H9 (cell line): Measurements from ENCODE around the gene TRIM42. TPM values are rescaled to one million over a fixed set of nuclear protein-coding genes. Genes with fewer than 3 reads are reported as not detected.

Source experiments
- DNase-seq: peaks from one replicate; pipeline ENCODE4 v3.0.0-alpha.2; 2017
- H2AFZ ChIP-seq: one replicate; pipeline ENCODE4 v1.6.1; 2013; ENCODE audit warnings: mild to moderate bottlenecking, low read length, control low read depth, moderate library complexity
- H2AK5ac ChIP-seq: 2 replicates; pipeline ENCODE4 v1.6.1; 2013; ENCODE audit warnings: low read length, control low read depth, mixed read lengths; ENCODE audit not compliant: insufficient read length
- H2BK120ac ChIP-seq: one replicate; pipeline ENCODE4 v1.6.1; 2013; ENCODE audit warnings: low read depth, mild to moderate bottlenecking, low read length, control low read depth, inconsistent platforms; ENCODE audit not compliant: poor library complexity, severe bottlenecking
- H2BK12ac ChIP-seq: 2 replicates; pipeline ENCODE4 v1.6.1; 2013; ENCODE audit warnings: low read length, control low read depth, mixed read lengths, low read depth; ENCODE audit not compliant: insufficient read length
- H2BK15ac ChIP-seq: 2 replicates; pipeline ENCODE4 v1.6.1; 2013; ENCODE audit warnings: low read depth, low read length, control low read depth
- H2BK20ac ChIP-seq: one replicate; pipeline ENCODE4 v1.6.1; 2013; ENCODE audit warnings: low read depth, mild to moderate bottlenecking, low read length, control low read depth, inconsistent platforms; ENCODE audit not compliant: poor library complexity, severe bottlenecking
- H2BK5ac ChIP-seq: 2 replicates; pipeline ENCODE4 v1.6.1; 2013; ENCODE audit warnings: low read length, control low read depth, mixed read lengths; ENCODE audit not compliant: insufficient read length
- H3K14ac ChIP-seq: 2 replicates; pipeline ENCODE4 v1.6.1; 2013; ENCODE audit warnings: low read length, control low read depth; ENCODE audit not compliant: insufficient read depth
- H3K18ac ChIP-seq: 2 replicates; pipeline ENCODE4 v1.6.1; 2013; ENCODE audit warnings: low read depth, mild to moderate bottlenecking, mixed read lengths, low read length, control low read depth; ENCODE audit not compliant: insufficient read length
- H3K23ac ChIP-seq: 2 replicates; pipeline ENCODE4 v1.6.1; 2013; ENCODE audit warnings: low read length, control low read depth, mixed read lengths, low read depth; ENCODE audit not compliant: insufficient read length
- H3K23me2 ChIP-seq: 2 replicates; pipeline ENCODE4 v1.6.1; 2013; ENCODE audit warnings: low read depth, mild to moderate bottlenecking, mixed read lengths, low read length, control low read depth; ENCODE audit not compliant: insufficient read length, poor library complexity, severe bottlenecking
- H3K27ac ChIP-seq: 2 replicates; pipeline ENCODE4 v1.5.1; 2013; ENCODE audit warnings: low read length, control low read depth, mixed read lengths, low read depth; ENCODE audit not compliant: insufficient read length
- H3K27me3 ChIP-seq: 2 replicates; pipeline ENCODE4 v1.6.1; 2013; ENCODE audit warnings: low read length, control low read depth, inconsistent platforms; ENCODE audit not compliant: insufficient read depth
- H3K4ac ChIP-seq: 2 replicates; pipeline ENCODE4 v1.6.1; 2013; ENCODE audit warnings: low read depth, mild to moderate bottlenecking, control low read depth, inconsistent platforms, low read length, moderate library complexity
- H3K4me1 ChIP-seq: 2 replicates; pipeline ENCODE4 v1.6.1; 2013; ENCODE audit warnings: low read length, control low read depth, inconsistent platforms; ENCODE audit not compliant: insufficient read depth
- H3K4me2 ChIP-seq: 2 replicates; pipeline ENCODE4 v1.6.1; 2013; ENCODE audit warnings: low read length, control low read depth, mixed read lengths; ENCODE audit not compliant: insufficient read length, insufficient read depth
- H3K56ac ChIP-seq: 2 replicates; pipeline ENCODE4 v1.6.1; 2013; ENCODE audit warnings: low read depth, mild to moderate bottlenecking, mixed read lengths, low read length, control low read depth; ENCODE audit not compliant: insufficient read length
- H3K79me1 ChIP-seq: 2 replicates; pipeline ENCODE4 v1.6.1; 2013; ENCODE audit warnings: low read depth, mild to moderate bottlenecking, moderate library complexity, low read length, control low read depth, inconsistent platforms; ENCODE audit not compliant: insufficient read depth, poor library complexity, severe bottlenecking
- H3K79me2 ChIP-seq: 2 replicates; pipeline ENCODE4 v1.6.1; 2013; ENCODE audit warnings: low read length, control low read depth, inconsistent platforms; ENCODE audit not compliant: insufficient read depth
- H3K9ac ChIP-seq: 2 replicates; pipeline ENCODE4 v1.6.1; 2013; ENCODE audit warnings: low read length, control low read depth, mixed read lengths; ENCODE audit not compliant: insufficient read length; ENCODE audit errors: extremely low read depth
- H3K9me3 ChIP-seq: one replicate; pipeline ENCODE4 v1.6.1; 2013; ENCODE audit warnings: low read depth, low read length, inconsistent platforms; ENCODE audit not compliant: control insufficient read depth
- H3T11ph ChIP-seq: one replicate; pipeline ENCODE4 v1.6.1; 2013; ENCODE audit warnings: mild to moderate bottlenecking, low read length, control low read depth, inconsistent platforms
- H4K20me1 ChIP-seq: one replicate; pipeline ENCODE4 v1.6.1; 2013; ENCODE audit not compliant: control insufficient read depth, insufficient read length, insufficient read depth
- H4K5ac ChIP-seq: 2 replicates; pipeline ENCODE4 v1.6.1; 2013; ENCODE audit warnings: low read depth, mild to moderate bottlenecking, mixed read lengths, low read length, control low read depth; ENCODE audit not compliant: insufficient read length
- H4K8ac ChIP-seq: replicated peaks from 2 replicates; pipeline ENCODE4 v1.6.1; 2013; ENCODE audit warnings: low read length, control low read depth, mixed read lengths, low read depth; ENCODE audit not compliant: insufficient read length
- H4K91ac ChIP-seq: 2 replicates; pipeline ENCODE4 v1.6.1; 2013; ENCODE audit warnings: low read depth, mild to moderate bottlenecking, moderate library complexity, mixed read lengths, low read length, control low read depth; ENCODE audit not compliant: insufficient read length
- H3K27ac Mint-ChIP-seq, 3 experiments: 2 replicates in 2 of 3; 3 replicates in 1 of 3; pipeline ENCODE4 v1.8.0; 2020 to 2021; ENCODE audit warnings: mixed read lengths in 3 of 3, mild to moderate bottlenecking in 1 of 3, moderate library complexity in 1 of 3
- H3K27me3 Mint-ChIP-seq: 2 replicates; pipeline ENCODE4 v1.8.0; 2021; ENCODE audit warnings: low read depth, mild to moderate bottlenecking, moderate library complexity, mixed read lengths
- H3K36me3 Mint-ChIP-seq, 3 experiments: 2 replicates in 2 of 3; 3 replicates in 1 of 3; pipeline ENCODE4 v1.8.0; 2020 to 2021; ENCODE audit warnings: low read depth in 3 of 3, mixed read lengths in 3 of 3; ENCODE audit not compliant: insufficient read depth in 1 of 3
- H3K4me1 Mint-ChIP-seq, 2 experiments: 2 replicates each; pipeline ENCODE4 v1.8.0; 2020; ENCODE audit warnings: mixed read lengths in 2 of 2
- H3K4me3 Mint-ChIP-seq, 2 experiments: 2 replicates in 1 of 2; 3 replicates in 1 of 2; pipeline ENCODE4 v1.8.0; 2020 to 2021; ENCODE audit warnings: mild to moderate bottlenecking in 2 of 2, mixed read lengths in 2 of 2, moderate library complexity in 1 of 2
- H3K9me3 Mint-ChIP-seq, 2 experiments: 2 replicates in 1 of 2; 3 replicates in 1 of 2; pipeline ENCODE4 v1.8.0; 2020; ENCODE audit warnings: mild to moderate bottlenecking in 2 of 2, mixed read lengths in 2 of 2, moderate library complexity in 1 of 2
- total RNA-seq: library from RNA; stranded (reverse); gene quantifications from 2 replicates; pipeline ENCODE4 v1.2.1, GENCODE V29; 2021
- TF ChIP-seq, protein P1 (sequence below): fragments of 200-600 bp; sonication (generic); conservative IDR thresholded peaks from 3 replicates; pipeline ENCODE4 v1.8.0; 2021; ENCODE audit warnings: antibody characterized with exemption, mild to moderate bottlenecking

TRIM42 gene
- total RNA-seq, 1 experiment from 2014 or later, result not detected

DNA sequence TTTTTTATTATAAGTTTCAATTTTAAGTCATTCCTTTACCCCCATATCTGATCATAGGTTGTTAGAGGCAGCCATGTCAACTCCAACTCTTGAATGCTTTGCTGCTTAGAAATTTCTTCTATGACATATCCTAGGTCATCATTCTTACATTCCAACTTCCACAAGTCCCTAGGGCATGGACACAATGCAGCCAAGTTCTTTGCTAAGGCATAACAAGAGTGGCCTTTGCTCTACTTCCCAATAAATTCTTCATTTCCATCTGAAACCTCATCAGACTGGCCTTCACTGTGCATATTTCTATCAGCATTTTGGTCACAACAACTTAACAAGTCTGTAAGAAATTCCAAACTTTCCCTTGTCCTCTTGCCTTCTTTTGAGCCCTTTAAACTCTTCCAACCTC is 28.5 kb downstream of the TRIM42 start:
- no peak overlapping the region for H3K23ac ChIP-seq
- no peaks in the 10 kb centered on the region for H3K27me3 ChIP-seq
- no peak overlapping the region for H2AK5ac ChIP-seq
- H4K8ac ChIP-seq, result no peak overlapping the region
- H4K91ac ChIP-seq, result no peak overlapping the region
- no peak overlapping the region for H3K56ac ChIP-seq
- no peak overlapping the region for H3T11ph ChIP-seq
- Mint-ChIP-seq H3K4me1 (peaks cover 0 to under 1% of the 10 kb centered on the region in 2 experiments; a peak in 1 of 4 replicates), H3K9me3 (peaks cover 17 to 19% of the 10 kb centered on the region in 2 experiments), H3K36me3 (peaks cover 0 to 16% (median 8%) of the 10 kb centered on the region in 3 experiments; a peak in 3 of 7 replicates), H3K27me3 (peaks cover 4% of the 10 kb centered on the region; the same call in 1 of the 2 replicates), H3K4me3 (no peak overlapping the region), H3K27ac (no peak overlapping the region)
- H3K79me2 ChIP-seq, result no peaks in the 10 kb centered on the region
- no peak overlapping the region for H3K14ac ChIP-seq
- no peak overlapping the region for H2BK12ac ChIP-seq
- no peak overlapping the region for H2BK15ac ChIP-seq
- H2BK20ac ChIP-seq, result no peak overlapping the region
- no peaks in the 10 kb centered on the region for H3K79me1 ChIP-seq
- no peak overlapping the region for H3K4me2 ChIP-seq
- H3K4me1 ChIP-seq, result no peaks in the 10 kb centered on the region
- H4K5ac ChIP-seq, result no peak overlapping the region
- H3K27ac ChIP-seq, result no peak overlapping the region
- peaks cover 6% of the 10 kb centered on the region for H3K9me3 ChIP-seq
- DNase-seq, result no peak
- H3K23me2 ChIP-seq, result no peaks in the 10 kb centered on the region
- no peak overlapping the region for H3K9ac ChIP-seq
- TF ChIP-seq, protein P1, sequence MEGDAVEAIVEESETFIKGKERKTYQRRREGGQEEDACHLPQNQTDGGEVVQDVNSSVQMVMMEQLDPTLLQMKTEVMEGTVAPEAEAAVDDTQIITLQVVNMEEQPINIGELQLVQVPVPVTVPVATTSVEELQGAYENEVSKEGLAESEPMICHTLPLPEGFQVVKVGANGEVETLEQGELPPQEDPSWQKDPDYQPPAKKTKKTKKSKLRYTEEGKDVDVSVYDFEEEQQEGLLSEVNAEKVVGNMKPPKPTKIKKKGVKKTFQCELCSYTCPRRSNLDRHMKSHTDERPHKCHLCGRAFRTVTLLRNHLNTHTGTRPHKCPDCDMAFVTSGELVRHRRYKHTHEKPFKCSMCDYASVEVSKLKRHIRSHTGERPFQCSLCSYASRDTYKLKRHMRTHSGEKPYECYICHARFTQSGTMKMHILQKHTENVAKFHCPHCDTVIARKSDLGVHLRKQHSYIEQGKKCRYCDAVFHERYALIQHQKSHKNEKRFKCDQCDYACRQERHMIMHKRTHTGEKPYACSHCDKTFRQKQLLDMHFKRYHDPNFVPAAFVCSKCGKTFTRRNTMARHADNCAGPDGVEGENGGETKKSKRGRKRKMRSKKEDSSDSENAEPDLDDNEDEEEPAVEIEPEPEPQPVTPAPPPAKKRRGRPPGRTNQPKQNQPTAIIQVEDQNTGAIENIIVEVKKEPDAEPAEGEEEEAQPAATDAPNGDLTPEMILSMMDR, result no peak
- no peak overlapping the region for H3K18ac ChIP-seq
- H2BK5ac ChIP-seq, result no peak overlapping the region
- no peak overlapping the region for H2BK120ac ChIP-seq
- no peaks in the 10 kb centered on the region for H4K20me1 ChIP-seq
- H3K4ac ChIP-seq, result no peak overlapping the region
- no peak overlapping the region for H2AFZ ChIP-seq
